ENCODE data around the gene SLC25A26. TPM values are rescaled to one million over a fixed set of nuclear protein-coding genes. Genes with fewer than 3 reads are reported as not detected.

The SLC25A26 gene
- total and polyA plus RNA-seq, 2 of the 13 experiments (the other 11 are each of a cell fraction or from before 2014, with no cell fraction given): 23.1 to 32.7 TPM

DNA sequence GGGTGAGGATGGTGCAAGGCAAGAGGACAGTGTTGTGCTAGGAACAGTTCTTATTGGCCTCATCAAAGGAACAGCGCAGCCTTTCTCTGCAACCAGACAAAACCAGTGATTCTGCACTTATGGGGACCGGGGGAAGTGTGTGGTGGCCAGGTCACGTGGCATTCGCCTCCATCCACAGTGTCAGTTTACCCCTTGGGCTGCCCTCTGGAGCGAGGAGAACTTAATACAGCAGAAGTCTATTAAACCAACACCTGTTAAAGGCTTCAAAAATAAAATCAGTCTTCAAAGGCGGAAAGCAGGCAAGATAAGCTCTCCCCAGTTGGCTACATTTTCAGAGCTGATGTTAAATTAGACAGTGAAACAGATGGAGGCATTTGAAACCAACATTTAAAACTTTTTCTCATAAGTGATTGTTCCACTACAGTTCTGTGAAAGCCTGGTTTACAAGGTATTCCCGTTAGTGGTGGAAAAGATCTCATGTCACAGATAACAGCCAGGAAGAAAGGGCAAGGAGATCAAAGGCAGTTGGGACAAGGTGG lies 204.8 kb downstream of the SLC25A26 start:
- in situ Hi-C loops (cut with HindIII; ENCODE audit: extremely low pct_ligation_motif_present, low pct_unique_long_range_greater_than_20kb) (no loop called here), intact Hi-C loops (cut with micrococcal nuclease; ENCODE audit: unreplicated experiment) (no loop called here)
- Histone ChIP-seq H3K4me3 (replicated peaks in 1 of 3; ENCODE audit: insufficient read depth in 1 of 3, low read depth in 2 of 3, low read length in 3 of 3) (no peak overlapping the region), H3K27ac (ENCODE audit: extremely low read length, insufficient read depth, low read length) (no peak overlapping the region), H3K9ac (ENCODE audit: insufficient read depth, low read depth, low read length) (no peak overlapping the region), H4K20me1 (ENCODE audit: insufficient read depth, low read length) (no peaks in the 10 kb centered on the region), H3K27me3 (ENCODE audit: control insufficient read depth in 1 of 2, insufficient read depth in 2 of 2, low read length in 2 of 2) (no peaks in the 10 kb centered on the region), H3K36me3 (replicated peaks in 1 of 2; ENCODE audit: control insufficient read depth in 1 of 2, insufficient read depth in 2 of 2, low read length in 2 of 2) (no peaks in the 10 kb centered on the region; a peak in 2 of 5 replicates), H3K4me1 (ENCODE audit: insufficient read depth, low read length) (peaks cover 31% of the 10 kb centered on the region), H3K79me2 (ENCODE audit: insufficient read depth, low read length) (peaks cover 23% of the 10 kb centered on the region), H3K4me2 (ENCODE audit: low read depth, low read length) (no peak overlapping the region), H3K9me3 (ENCODE audit: low read length) (peaks cover 19% of the 10 kb centered on the region), H2AFZ (ENCODE audit: low read length) (no peak overlapping the region)
- BruUV-seq (replicated peaks): no TSS peak
- TF ChIP-seq NR2F6 (IDR thresholded peaks at IDR 0.05) (no peak), NR2F6 (CRISPR knock-in tag; IDR thresholded peaks at IDR 0.05) (0 out of 2 replicates have a peak, but pooled peaks have one; percentile 10), HMG20A (CRISPR knock-in tag; IDR thresholded peaks at IDR 0.05; ENCODE audit: borderline replicate concordance) (no peak)
- FAIRE-seq (no peak), DNase-seq (ENCODE audit: low spot score) (no peak), ATAC-seq (no peak)
- POLR2A ChIA-PET: no interaction called here
- CTCF ChIA-PET (ENCODE audit: low intra/inter-chr PET ratio, low total read pairs): no interaction called here
- WGBS (ENCODE audit: low lambda C conversion rate): 92% methylated on average over 7 of the region's 7 CpGs

DNA sequence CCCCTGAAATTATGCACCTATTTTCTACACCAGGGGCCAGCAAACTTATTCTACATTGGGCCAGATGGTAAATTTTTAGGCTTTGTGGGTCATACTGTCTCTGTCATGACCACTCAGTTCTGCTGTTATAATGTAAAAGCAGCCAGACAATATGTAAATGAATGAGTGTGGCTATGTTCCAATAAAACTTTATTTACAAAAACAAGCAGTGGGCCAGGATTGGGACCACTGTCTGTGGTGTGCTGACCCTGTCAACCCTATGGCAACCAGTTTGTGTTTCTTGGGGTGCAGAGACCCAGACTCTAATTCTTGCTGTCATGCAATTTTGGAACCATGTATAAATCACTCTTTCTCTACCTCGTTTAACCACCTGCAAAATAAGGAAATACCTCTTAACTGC lies 205.3 kb downstream of the SLC25A26 start:
- H3K27ac ChIP-seq (ENCODE audit: extremely low read length, insufficient read depth, low read length): no peak overlapping the region
- FAIRE-seq (no peak), ATAC-seq (no peak), DNase-seq (ENCODE audit: low spot score) (no peak)
- no peak overlapping the region for H3K4me3 ChIP-seq (replicated peaks in 1 of 3; ENCODE audit: insufficient read depth in 1 of 3, low read depth in 2 of 3, low read length in 3 of 3)
- no peaks in the 10 kb centered on the region for H3K27me3 ChIP-seq (ENCODE audit: control insufficient read depth in 1 of 2, insufficient read depth in 2 of 2, low read length in 2 of 2)
- no peaks in the 10 kb centered on the region; a peak in 2 of 5 replicates for H3K36me3 ChIP-seq (replicated peaks in 1 of 2; ENCODE audit: control insufficient read depth in 1 of 2, insufficient read depth in 2 of 2, low read length in 2 of 2)
- TF ChIP-seq, protein P1, sequence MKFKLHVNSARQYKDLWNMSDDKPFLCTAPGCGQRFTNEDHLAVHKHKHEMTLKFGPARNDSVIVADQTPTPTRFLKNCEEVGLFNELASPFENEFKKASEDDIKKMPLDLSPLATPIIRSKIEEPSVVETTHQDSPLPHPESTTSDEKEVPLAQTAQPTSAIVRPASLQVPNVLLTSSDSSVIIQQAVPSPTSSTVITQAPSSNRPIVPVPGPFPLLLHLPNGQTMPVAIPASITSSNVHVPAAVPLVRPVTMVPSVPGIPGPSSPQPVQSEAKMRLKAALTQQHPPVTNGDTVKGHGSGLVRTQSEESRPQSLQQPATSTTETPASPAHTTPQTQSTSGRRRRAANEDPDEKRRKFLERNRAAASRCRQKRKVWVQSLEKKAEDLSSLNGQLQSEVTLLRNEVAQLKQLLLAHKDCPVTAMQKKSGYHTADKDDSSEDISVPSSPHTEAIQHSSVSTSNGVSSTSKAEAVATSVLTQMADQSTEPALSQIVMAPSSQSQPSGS (CRISPR knock-in tag; IDR thresholded peaks at IDR 0.05): no peak
- TF ChIP-seq NR2F6 (IDR thresholded peaks at IDR 0.05) (0 out of 2 replicates have a peak, but pooled peaks have one; percentile 21), NR2F6 (CRISPR knock-in tag; IDR thresholded peaks at IDR 0.05) (no peak)
- TF ChIP-seq, protein P2, sequence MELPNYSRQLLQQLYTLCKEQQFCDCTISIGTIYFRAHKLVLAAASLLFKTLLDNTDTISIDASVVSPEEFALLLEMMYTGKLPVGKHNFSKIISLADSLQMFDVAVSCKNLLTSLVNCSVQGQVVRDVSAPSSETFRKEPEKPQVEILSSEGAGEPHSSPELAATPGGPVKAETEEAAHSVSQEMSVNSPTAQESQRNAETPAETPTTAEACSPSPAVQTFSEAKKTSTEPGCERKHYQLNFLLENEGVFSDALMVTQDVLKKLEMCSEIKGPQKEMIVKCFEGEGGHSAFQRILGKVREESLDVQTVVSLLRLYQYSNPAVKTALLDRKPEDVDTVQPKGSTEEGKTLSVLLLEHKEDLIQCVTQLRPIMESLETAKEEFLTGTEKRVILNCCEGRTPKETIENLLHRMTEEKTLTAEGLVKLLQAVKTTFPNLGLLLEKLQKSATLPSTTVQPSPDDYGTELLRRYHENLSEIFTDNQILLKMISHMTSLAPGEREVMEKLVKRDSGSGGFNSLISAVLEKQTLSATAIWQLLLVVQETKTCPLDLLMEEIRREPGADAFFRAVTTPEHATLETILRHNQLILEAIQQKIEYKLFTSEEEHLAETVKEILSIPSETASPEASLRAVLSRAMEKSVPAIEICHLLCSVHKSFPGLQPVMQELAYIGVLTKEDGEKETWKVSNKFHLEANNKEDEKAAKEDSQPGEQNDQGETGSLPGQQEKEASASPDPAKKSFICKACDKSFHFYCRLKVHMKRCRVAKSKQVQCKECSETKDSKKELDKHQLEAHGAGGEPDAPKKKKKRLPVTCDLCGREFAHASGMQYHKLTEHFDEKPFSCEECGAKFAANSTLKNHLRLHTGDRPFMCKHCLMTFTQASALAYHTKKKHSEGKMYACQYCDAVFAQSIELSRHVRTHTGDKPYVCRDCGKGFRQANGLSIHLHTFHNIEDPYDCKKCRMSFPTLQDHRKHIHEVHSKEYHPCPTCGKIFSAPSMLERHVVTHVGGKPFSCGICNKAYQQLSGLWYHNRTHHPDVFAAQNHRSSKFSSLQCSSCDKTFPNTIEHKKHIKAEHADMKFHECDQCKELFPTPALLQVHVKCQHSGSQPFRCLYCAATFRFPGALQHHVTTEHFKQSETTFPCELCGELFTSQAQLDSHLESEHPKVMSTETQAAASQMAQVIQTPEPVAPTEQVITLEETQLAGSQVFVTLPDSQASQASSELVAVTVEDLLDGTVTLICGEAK (IDR thresholded peaks at IDR 0.05): peak; percentile 50
- TF ChIP-seq, protein P2 (CRISPR knock-in tag; IDR thresholded peaks at IDR 0.05): peak; percentile 98
- H3K79me2 ChIP-seq (ENCODE audit: insufficient read depth, low read length): peaks cover 23% of the 10 kb centered on the region
- peaks cover 30% of the 10 kb centered on the region for H3K4me1 ChIP-seq (ENCODE audit: insufficient read depth, low read length)
- peaks cover 16% of the 10 kb centered on the region for H3K9me3 ChIP-seq (ENCODE audit: low read length)
- CTCF ChIA-PET (ENCODE audit: low intra/inter-chr PET ratio, low total read pairs): no interaction called here
- intact Hi-C loops (cut with micrococcal nuclease; ENCODE audit: unreplicated experiment): no loop called here
- in situ Hi-C loops (cut with HindIII; ENCODE audit: extremely low pct_ligation_motif_present, low pct_unique_long_range_greater_than_20kb): no loop called here
- no TSS peak for BruUV-seq (replicated peaks)
- H2AFZ ChIP-seq (ENCODE audit: low read length): no peak overlapping the region
- no peaks in the 10 kb centered on the region for H4K20me1 ChIP-seq (ENCODE audit: insufficient read depth, low read length)
- POLR2A ChIA-PET: no interaction called here
- H3K4me2 ChIP-seq (ENCODE audit: low read depth, low read length): no peak overlapping the region
- no peak overlapping the region for H3K9ac ChIP-seq (ENCODE audit: insufficient read depth, low read depth, low read length)
- WGBS (ENCODE audit: low lambda C conversion rate): 95% methylated on average over 1 of the region's 1 CpG
